ENCODE data around the gene PIP4K2B.

Gene PIP4K2B

DNA sequence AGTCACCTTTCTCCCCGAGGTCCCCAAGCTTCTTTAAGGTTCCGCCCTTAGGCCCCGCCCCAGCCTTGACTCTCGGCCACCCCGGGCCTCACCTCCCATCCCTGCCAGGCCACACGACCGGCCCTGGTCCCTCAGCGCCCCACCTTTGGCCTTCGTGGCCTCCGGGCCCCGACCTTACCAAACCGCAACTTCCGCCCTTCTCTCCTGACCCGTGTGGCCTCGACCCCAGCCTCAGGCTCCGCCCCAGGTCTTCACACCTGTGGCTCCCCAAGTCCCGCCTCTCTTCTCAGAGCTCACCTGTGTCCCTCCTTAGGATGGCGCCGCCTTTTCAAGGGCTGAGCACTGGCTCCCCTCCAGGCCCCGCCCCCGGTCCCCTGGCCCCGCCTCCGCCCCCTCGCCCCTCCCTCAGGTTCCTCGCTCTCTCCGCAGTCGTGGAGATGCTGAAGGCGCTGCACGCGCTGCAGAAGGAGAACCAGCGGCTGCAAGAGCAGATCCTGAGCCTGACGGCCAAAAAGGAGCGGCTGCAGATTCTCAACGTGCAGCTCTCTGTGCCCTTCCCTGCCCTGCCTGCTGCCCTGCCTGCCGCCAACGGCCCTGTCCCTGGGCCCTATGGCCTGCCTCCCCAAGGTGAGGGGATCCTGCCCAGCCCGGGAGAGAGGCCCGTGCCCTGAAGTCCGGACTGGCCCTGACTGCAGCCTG lies 79.3 kb downstream of the PIP4K2B start:
- no peak for DNase-seq (ENCODE audit: low read depth)
- H3K4me3 ChIP-seq (replicated peaks; ENCODE audit: low read depth, low read length): no peak overlapping the region
- TF ChIP-seq, protein P1, sequence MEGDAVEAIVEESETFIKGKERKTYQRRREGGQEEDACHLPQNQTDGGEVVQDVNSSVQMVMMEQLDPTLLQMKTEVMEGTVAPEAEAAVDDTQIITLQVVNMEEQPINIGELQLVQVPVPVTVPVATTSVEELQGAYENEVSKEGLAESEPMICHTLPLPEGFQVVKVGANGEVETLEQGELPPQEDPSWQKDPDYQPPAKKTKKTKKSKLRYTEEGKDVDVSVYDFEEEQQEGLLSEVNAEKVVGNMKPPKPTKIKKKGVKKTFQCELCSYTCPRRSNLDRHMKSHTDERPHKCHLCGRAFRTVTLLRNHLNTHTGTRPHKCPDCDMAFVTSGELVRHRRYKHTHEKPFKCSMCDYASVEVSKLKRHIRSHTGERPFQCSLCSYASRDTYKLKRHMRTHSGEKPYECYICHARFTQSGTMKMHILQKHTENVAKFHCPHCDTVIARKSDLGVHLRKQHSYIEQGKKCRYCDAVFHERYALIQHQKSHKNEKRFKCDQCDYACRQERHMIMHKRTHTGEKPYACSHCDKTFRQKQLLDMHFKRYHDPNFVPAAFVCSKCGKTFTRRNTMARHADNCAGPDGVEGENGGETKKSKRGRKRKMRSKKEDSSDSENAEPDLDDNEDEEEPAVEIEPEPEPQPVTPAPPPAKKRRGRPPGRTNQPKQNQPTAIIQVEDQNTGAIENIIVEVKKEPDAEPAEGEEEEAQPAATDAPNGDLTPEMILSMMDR (IDR thresholded peaks at IDR 0.05; ENCODE audit: low read length, missing control alignments): no peak

DNA sequence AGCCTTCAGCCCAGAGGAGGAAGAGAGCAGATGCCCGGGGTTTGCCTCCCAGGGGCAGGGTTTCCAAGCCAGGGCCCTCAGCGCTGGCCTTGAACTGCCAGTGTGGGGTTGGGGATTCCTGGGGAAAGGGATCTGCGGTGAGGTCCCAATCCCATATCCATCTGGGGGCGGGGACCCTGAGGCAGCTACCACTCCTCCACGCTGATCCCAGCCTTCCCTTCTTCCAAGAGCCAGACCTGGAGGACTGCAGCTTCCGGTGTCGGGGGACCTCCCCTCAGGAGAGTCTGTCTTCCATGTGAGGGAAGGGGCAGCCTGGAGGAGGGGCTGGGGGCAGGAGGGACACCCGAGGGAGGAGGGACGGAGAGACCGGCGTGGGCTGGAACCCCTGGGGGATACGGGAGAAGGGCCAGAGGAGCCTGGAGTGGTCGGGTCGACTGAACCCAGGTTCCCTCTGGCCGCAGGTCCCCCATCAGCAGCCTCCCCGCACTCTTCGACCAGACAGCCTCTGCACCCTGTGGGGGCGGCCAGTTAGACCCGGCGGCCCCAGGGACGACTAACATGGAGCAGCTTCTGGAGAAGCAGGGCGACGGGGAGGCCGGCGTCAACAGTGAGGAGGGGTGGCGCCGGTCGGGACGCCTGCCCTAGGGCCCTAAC lies 79.9 kb downstream of the PIP4K2B start:
- TF ChIP-seq, protein P1 (IDR thresholded peaks at IDR 0.05; ENCODE audit: low read length, missing control alignments): no peak
- no peak overlapping the region for H3K4me3 ChIP-seq (replicated peaks; ENCODE audit: low read depth, low read length)
- DNase-seq (ENCODE audit: low read depth): no peak

DNA sequence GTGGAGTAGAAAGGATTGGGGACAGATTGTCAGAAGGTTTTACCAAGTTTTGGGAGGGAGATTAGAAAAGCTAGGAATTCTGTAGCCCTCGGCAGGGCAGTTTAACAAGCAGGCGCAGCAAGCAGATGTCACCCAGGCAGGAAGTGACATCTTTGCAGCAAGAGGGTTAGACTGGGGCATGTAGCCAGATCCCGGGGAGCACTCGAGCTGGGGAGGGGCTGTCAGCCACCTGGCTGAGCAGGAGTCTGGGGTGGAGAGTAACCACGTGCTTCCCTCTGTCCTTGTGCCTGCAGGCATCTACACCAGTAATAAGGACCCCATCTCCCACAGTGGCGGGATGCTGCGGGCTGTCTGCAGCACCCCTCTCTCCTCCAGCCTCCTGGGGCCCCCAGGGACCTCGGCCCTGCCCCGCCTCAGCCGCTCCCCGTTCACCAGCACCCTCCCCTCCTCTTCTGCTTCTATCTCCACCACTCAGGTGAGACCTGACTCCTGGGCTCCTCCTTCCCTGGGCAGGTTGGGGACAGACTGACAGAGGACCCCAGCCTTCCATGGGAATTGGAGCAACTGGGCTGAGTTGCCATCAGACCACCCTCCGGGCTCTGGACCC lies 82.1 kb downstream of the PIP4K2B start:
- TF ChIP-seq, protein P1 (IDR thresholded peaks at IDR 0.05; ENCODE audit: low read length, missing control alignments): no peak
- no peak overlapping the region for H3K4me3 ChIP-seq (replicated peaks; ENCODE audit: low read depth, low read length)
- no peak for DNase-seq (ENCODE audit: low read depth)

DNA sequence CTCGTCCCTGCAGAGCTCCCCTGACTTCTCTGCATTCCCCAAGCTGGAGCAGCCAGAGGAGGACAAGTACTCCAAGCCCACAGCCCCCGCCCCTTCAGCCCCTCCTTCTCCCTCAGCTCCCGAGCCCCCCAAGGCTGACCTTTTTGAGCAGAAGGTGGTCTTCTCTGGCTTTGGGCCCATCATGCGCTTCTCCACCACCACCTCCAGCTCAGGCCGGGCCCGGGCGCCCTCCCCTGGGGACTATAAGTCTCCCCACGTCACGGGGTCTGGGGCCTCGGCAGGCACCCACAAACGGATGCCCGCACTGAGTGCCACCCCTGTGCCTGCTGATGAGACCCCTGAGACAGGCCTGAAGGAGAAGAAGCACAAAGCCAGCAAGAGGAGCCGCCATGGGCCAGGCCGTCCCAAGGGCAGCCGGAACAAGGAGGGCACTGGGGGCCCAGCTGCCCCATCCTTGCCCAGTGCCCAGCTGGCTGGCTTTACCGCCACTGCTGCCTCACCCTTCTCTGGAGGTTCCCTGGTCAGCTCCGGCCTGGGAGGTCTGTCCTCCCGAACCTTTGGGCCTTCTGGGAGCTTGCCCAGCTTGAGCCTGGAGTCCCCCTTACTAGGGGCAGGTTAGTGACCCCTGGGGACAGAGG lies 82.9 kb downstream of the PIP4K2B start:
- TF ChIP-seq, protein P1 (IDR thresholded peaks at IDR 0.05; ENCODE audit: low read length, missing control alignments): no peak
- no peak for DNase-seq (ENCODE audit: low read depth)
- no peak overlapping the region for H3K4me3 ChIP-seq (replicated peaks; ENCODE audit: low read depth, low read length)

Measured in fibroblast of pulmonary artery (primary cell).